HG03280 (cell line): ENCODE measurements around the gene TUBB2B.
"Not testable (repeated sequence)": the region's sequence is repeated elsewhere in the genome, so short reads cannot be mapped to it uniquely, and the experiment has no call there.

Source experiments
- ATAC-seq: cut with Tn5 transposase; IDR thresholded peaks from one replicate; pipeline ENCODE4 v1.9.1; 2021; ENCODE audit warnings: mild to moderate bottlenecking, moderate library complexity; ENCODE audit not compliant: unreplicated experiment

Gene TUBB2B

DNA sequence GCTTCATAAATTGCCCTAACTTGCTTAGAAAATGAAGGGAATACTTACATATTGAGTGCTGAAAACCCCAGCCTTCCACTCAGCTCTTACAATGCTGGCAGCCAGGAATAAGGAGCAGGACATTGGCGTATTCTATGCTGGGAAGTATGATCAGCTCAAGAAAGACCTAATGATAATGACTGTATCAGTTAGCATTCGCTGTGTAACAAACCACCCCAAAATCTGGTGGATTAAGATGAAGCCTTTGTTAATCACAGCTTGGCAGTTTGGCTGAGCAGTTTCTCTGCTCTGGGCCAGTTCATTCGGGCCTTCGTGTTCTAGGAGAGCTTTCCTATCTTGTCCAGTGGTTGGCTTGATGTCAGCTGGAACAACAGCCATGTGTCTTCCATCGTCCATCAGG, 36.7 kb downstream of the TUBB2B start:
- no peak for ATAC-seq

DNA sequence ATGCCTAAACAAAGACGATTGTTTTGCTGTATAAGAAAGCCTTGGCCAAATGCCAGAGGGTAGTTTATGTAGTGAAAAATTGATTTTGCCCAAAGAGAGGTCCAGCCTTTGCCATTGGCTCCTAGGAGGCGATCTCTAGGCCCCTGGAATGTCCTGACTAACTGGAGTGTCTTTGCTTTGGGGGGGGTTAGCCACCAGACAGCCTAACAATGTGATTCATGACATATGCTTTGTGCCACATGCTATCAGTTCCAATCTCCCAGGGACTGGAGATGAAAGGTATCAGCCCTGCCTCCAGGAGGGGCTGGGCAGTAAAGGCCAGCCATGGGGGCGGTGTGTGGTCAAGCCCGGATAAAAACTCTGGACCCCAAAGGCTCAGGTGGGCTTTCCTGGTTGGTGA, 37.4 kb downstream of the TUBB2B start:
- ATAC-seq = no peak

GRCh38 chr6:3189192-3189591, 38.3 kb downstream of the TUBB2B start:
- not testable (repeated sequence) for ATAC-seq

GRCh38 chr6:3188262-3188661, 39.2 kb downstream of the TUBB2B start:
- ATAC-seq = no peak

GRCh38 chr6:3186974-3187382, 40.5 kb downstream of the TUBB2B start:
- ATAC-seq = no peak

DNA sequence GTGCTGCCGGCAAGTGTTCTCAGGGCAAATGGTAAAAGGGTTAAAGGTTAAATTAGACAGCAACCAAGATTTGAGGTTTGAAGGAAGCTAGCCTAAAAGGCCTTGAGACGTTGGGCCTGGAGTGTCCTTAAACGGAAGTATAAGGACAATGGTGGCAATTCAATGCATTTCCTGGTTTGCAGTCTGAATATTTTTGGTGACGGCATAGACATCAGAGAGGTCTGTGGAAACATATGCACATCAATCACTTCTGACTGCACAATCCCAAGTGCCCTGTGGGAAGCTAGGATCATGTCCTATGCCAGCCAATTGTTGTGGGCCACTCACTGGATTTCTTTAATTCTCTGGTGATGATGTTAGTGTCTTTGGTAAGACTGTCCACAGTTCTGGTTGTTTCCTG, 44.4 kb downstream of the TUBB2B start:
- no peak for ATAC-seq

DNA sequence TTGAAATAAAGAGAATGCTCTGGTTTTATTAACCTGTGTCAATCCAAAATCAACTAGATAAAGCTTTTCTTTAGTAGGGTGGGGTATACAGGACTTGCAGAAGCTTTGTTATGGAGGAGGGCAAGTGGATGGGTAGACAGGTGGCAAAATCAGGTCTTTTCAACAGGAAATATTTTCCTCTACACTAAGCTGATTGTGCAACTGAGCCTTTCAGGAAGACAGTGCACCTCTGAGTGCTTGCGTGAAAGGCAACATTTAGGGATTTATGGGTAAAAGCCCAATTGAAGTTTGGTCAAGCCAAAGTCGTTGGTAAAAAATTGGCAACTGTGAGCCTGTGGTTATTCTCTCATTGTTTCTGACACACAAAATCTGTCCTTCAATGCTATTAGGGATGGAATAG, 46.3 kb downstream of the TUBB2B start:
- ATAC-seq = no peak

DNA sequence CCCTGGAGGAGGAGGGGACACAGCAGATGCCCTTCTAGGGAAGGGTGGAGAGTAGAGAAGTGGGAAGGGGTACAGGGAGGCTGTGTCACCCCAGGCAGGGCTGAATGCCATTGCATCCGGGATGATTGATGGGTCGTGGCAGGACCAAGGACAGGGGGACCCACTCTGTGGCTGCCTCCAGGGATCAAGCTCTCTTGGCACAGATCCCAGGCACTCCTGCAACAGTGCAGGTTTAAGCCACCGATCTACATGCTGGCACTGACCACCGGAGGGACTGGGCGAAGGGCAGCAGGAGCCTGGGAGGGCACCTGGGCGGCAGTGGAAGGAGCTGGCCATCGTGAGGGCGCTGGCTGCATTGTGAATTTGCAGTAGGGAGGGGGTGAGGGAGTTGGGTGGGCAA, 47.5 kb downstream of the TUBB2B start:
- ATAC-seq = not testable (repeated sequence)

- ATAC-seq = not testable (repeated sequence)
Observed at GRCh38 chr6:3178666-3179065, 48.8 kb downstream of the TUBB2B start.

DNA sequence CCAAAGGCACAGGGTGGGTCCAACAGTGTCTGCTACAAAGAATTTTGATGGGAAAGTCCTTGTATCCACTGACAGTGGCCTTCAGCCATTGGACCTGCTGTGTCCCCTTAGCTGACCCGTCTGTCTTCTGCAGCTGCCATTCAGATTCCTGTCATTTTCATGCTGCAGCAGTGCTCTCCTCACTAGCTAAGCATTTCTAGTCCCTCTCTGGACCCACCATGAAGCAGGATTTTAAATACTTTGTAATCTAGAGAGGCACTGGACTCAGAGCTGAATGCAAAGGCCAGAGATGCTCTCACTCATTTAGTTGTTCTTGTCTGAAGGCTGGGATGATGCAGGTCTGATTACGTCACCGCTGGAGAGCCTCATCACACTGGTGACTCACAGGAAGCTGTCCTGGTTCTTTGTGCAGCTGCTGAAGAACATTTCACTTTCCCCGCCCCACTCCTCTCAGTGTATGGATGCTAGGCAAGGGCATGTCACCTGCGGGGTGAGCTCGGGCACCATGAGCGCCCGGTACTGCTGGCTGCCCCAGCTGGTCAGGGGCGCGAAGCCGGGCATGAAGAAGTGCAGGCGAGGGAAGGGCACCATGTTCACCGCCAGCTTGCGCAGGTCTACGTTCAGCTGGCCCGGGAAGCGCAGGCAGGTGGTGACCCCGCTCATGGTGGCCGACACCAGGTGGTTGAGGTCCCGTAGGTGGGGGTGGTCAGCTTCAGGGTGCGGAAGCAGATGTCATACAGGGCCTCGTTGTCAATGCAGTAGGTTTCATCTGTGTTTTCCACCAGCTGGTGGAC, 50.7 kb downstream of the TUBB2B start:
- no peak for ATAC-seq

DNA sequence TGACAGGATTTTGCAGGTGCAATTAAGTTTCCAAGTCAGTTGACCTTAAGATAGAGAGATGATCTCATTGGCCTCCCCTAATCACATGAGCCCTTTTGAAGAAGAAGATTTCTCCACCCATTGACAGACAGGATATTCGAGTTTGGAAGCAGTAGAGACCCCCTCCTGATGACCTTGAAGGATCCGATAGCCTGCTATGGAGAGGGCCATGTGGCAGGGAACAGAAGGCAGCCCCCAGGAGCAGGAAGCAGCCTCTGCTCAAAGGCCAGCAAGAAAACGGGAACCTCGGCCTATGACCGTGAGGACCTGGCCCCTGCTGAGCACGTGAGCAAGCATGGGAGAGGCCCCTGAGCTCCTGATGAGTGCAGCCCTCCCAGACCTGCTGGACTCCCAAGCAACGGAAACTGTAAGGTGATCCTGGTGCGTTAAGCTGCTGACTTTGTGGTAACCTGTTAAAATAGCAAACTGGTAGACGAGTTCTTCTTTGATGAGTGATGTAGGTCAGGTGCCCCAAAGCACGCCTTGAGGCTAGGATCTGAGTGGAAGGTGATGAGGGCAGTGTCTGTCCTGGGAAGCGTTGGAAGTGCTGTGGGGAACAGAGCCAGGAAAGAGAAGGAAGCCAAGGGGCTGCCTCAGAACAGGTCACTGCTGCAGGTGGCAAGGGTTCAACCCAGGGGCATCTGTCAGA, 51.6 kb downstream of the TUBB2B start:
- ATAC-seq = no peak
